Neural cell (in vitro differentiated cells): ENCODE data around the gene UTP18. TPM values are rescaled to one million over a fixed set of nuclear protein-coding genes. Genes with fewer than 3 reads are reported as not detected.

ENCODE experiments used
- H2AFZ ChIP-seq: fragments of 200-600, 300-800 bp; sonication (generic), shearing (Covaris generic); 2 replicates; pipeline ENCODE4 v1.6.0; 2014; ENCODE audit warnings: low read depth, mild to moderate bottlenecking, antibody characterized with exemption, low read length, moderate library complexity
- H3F3A ChIP-seq: fragments of 200-600 bp; shearing (Covaris generic); 2 replicates; pipeline ENCODE4 v1.6.1; 2016; ENCODE audit warnings: mild to moderate bottlenecking, moderate library complexity, mixed read lengths, antibody characterized with exemption, low read length; ENCODE audit not compliant: insufficient read depth, poor library complexity, severe bottlenecking
- H3K27ac ChIP-seq: fragments of 200-600, 300-800 bp; sonication (generic), shearing (Covaris generic); 2 replicates; pipeline ENCODE4 v1.5.1; 2014; ENCODE audit warnings: mild to moderate bottlenecking, low read length, moderate library complexity
- H3K27me3 ChIP-seq: fragments of 300-800, 200-600 bp; sonication (generic), shearing (Covaris generic); 2 replicates; pipeline ENCODE4 v1.6.0; 2014; ENCODE audit warnings: mild to moderate bottlenecking, low read depth, low read length, moderate library complexity; ENCODE audit not compliant: insufficient read depth
- H3K36me3 ChIP-seq: fragments of 300-800, 200-600 bp; sonication (generic), shearing (Covaris generic); 2 replicates; pipeline ENCODE4 v1.5.1; 2014; ENCODE audit warnings: mild to moderate bottlenecking, antibody characterized with exemption, low read length, moderate library complexity; ENCODE audit not compliant: insufficient read depth
- H3K4me2 ChIP-seq: fragments of 300-800, 200-600 bp; sonication (generic), shearing (Covaris generic); 2 replicates; pipeline ENCODE4 v1.6.0; 2014; ENCODE audit warnings: mild to moderate bottlenecking, low read length
- H3K4me3 ChIP-seq: fragments of 300-800, 200-600 bp; sonication (generic), shearing (Covaris generic); 2 replicates; pipeline ENCODE4 v1.5.1; 2014; ENCODE audit warnings: mild to moderate bottlenecking, low read length, moderate library complexity
- H3K79me2 ChIP-seq: fragments of 200-600 bp; shearing (Covaris generic); replicated peaks from 2 replicates; pipeline ENCODE4 v1.6.0; 2014; ENCODE audit warnings: mild to moderate bottlenecking, low read length, moderate library complexity; ENCODE audit not compliant: insufficient read depth
- H3K9ac ChIP-seq: fragments of 300-800, 200-600 bp; sonication (generic), shearing (Covaris generic); 2 replicates; pipeline ENCODE4 v1.6.1; 2016; ENCODE audit warnings: mild to moderate bottlenecking, low read length, mixed read lengths
- H3K9me2 ChIP-seq: fragments of 200-600 bp; shearing (Covaris generic); 2 replicates; pipeline ENCODE4 v1.6.1; 2016; ENCODE audit warnings: mild to moderate bottlenecking, low read length, mixed read lengths; ENCODE audit not compliant: insufficient read depth
- H3K9me3 ChIP-seq: fragments of 200-600, 300-800 bp; sonication (generic), shearing (Covaris generic); 2 replicates; pipeline ENCODE4 v1.6.1; 2016; ENCODE audit warnings: mild to moderate bottlenecking, mixed run types, low read length, moderate library complexity, mixed read lengths
- H4K20me1 ChIP-seq: fragments of 200-600 bp; shearing (Covaris generic); 2 replicates; pipeline ENCODE4 v1.6.1; 2016; ENCODE audit warnings: mild to moderate bottlenecking, mixed run types; ENCODE audit not compliant: insufficient read depth
- CTCF ChIP-seq: fragments of 450-650 bp; IDR thresholded peaks from 2 replicates; pipeline ENCODE4 v1.5.1; 2014; ENCODE audit warnings: antibody characterized with exemption, mild to moderate bottlenecking, moderate library complexity; ENCODE audit not compliant: poor library complexity, severe bottlenecking
- EP300 ChIP-seq: fragments of 450-650 bp; conservative IDR thresholded peaks from 2 replicates; pipeline ENCODE4 v1.6.1; 2014; ENCODE audit warnings: antibody characterized with exemption, mild to moderate bottlenecking, moderate library complexity; ENCODE audit not compliant: poor library complexity, severe bottlenecking
- EZH2 ChIP-seq: fragments of 200-600, 300-800 bp; shearing (Covaris generic), sonication (generic); IDR thresholded peaks from 2 replicates; pipeline ENCODE4 v1.6.1; 2014; ENCODE audit warnings: antibody characterized with exemption, low read length, borderline replicate concordance, mild to moderate bottlenecking; ENCODE audit not compliant: insufficient read depth, poor library complexity, severe bottlenecking
- MXI1 ChIP-seq: fragments of 450-650 bp; conservative IDR thresholded peaks from 2 replicates; pipeline ENCODE4 v1.6.1; 2014; ENCODE audit warnings: antibody characterized with exemption, mild to moderate bottlenecking; ENCODE audit not compliant: poor library complexity, severe bottlenecking
- POLR2AphosphoS5 ChIP-seq: IDR thresholded peaks from 2 replicates; pipeline ENCODE4 v1.6.1; 2012
- RAD21 ChIP-seq: fragments of 450-650 bp; conservative IDR thresholded peaks from 2 replicates; pipeline ENCODE4 v1.6.1; 2014; ENCODE audit warnings: antibody characterized with exemption, mild to moderate bottlenecking, moderate library complexity
- REST ChIP-seq: IDR thresholded peaks from 2 replicates; pipeline ENCODE4 v1.6.1; 2012; ENCODE audit warnings: borderline replicate concordance
- SMC3 ChIP-seq: fragments of 450-650 bp; conservative IDR thresholded peaks from 2 replicates; pipeline ENCODE4 v1.6.1; 2014; ENCODE audit warnings: antibody characterized with exemption, mild to moderate bottlenecking, moderate library complexity; ENCODE audit not compliant: poor library complexity
- TAF1 ChIP-seq: IDR thresholded peaks from 2 replicates; pipeline ENCODE4 v1.6.1; 2012; ENCODE audit warnings: low read depth
- polyA plus RNA-seq: library from polyadenylated mRNA; depleted of rRNA; stranded (reverse); fragments of >200 nt; gene quantifications from 2 replicates; pipeline ENCODE4 v1.2.3, GENCODE V29; 2014

UTP18 gene
- polyA plus RNA-seq, 1 donor from 2014 or later, result 52.1 TPM

DNA sequence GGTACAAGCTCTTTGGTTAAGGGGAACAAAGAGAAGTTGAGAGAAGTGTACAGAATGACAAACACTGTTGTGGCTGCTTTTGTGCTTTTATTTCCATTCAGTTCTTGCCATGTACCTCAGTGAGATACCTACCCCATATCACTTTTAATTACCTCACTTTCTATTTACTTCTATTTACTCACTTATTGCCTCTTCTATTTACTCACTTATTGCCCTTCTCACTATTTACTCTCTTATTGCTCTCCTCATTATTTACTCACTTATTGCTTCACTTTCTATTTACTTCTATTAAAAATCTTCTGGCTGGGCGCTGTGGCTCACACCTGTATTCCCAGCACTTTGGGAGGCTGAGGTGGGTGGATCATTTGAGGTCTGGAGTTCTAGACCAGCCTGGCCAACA, 42.4 kb upstream of the UTP18 start:
- TF ChIP-seq SMC3 (no peak), EP300 (no peak), CTCF (no peak)
- Histone ChIP-seq H3K79me2 (no peaks in the 10 kb centered on the region), H3K27me3 (no peaks in the 10 kb centered on the region), H3K27ac (no peak overlapping the region), H3K4me2 (no peak overlapping the region), H3F3A (no peaks in the 10 kb centered on the region), H3K9ac (no peak overlapping the region), H4K20me1 (no peaks in the 10 kb centered on the region), H3K36me3 (peaks cover 17% of the 10 kb centered on the region), H3K9me3 (no peaks in the 10 kb centered on the region), H3K9me2 (no peaks in the 10 kb centered on the region), H2AFZ (no peak overlapping the region), H3K4me3 (no peak overlapping the region)

DNA sequence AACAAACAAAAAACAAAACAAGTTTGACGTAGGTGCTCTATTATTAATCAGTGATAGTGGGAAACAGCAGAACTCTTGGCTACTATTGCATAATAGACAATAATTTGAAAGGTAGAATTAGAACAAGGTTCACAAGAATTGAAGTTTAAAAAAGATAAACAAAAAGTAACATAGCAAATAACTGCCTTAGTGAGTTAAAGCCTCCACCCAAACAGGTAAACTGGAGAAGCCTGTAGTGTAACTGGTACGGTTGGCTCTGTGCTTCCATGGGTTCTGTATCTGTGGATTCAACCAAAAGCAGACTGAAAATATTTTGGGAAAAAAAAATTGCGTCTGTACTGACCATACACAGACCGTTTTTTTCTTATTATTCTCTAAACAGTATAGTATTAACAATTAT, 39.0 kb upstream of the UTP18 start:
- Histone ChIP-seq H3K79me2 (no peaks in the 10 kb centered on the region), H3K4me2 (no peak overlapping the region), H2AFZ (no peak overlapping the region), H3K36me3 (peaks cover 17% of the 10 kb centered on the region), H4K20me1 (no peaks in the 10 kb centered on the region), H3F3A (no peaks in the 10 kb centered on the region), H3K27me3 (no peaks in the 10 kb centered on the region), H3K27ac (no peak overlapping the region), H3K9me3 (no peaks in the 10 kb centered on the region), H3K4me3 (no peak overlapping the region), H3K9me2 (no peaks in the 10 kb centered on the region), H3K9ac (no peak overlapping the region)
- TF ChIP-seq SMC3 (no peak), EZH2 (no peak), POLR2AphosphoS5 (no peak), RAD21 (no peak), CTCF (no peak), TAF1 (no peak), EP300 (no peak)

- peaks cover 1% of the 10 kb centered on the region for H3K36me3 ChIP-seq
- H3K27me3 ChIP-seq, result no peaks in the 10 kb centered on the region
- H4K20me1 ChIP-seq, result no peaks in the 10 kb centered on the region
- H3K9me3 ChIP-seq, result no peaks in the 10 kb centered on the region
- H3K4me3 ChIP-seq, result no peak overlapping the region
- no peak overlapping the region for H3K27ac ChIP-seq
- H3F3A ChIP-seq, result no peaks in the 10 kb centered on the region
- no peak overlapping the region for H3K9ac ChIP-seq
- no peak overlapping the region for H2AFZ ChIP-seq
- H3K9me2 ChIP-seq, result no peaks in the 10 kb centered on the region
- H3K4me2 ChIP-seq, result no peak overlapping the region
- TF ChIP-seq REST (no peak), TAF1 (no peak), MXI1 (no peak), EP300 (no peak), EZH2 (no peak), POLR2AphosphoS5 (no peak), RAD21 (no peak), CTCF (no peak), SMC3 (no peak)
- H3K79me2 ChIP-seq, result peaks cover 9% of the 10 kb centered on the region
These were observed 35.7 kb upstream of the UTP18 start for GRCh38 chr17:51224402-51225262.
